ENCODE results near the gene LIMK2. TPM values are rescaled to one million over a fixed set of nuclear protein-coding genes. Genes with fewer than 3 reads are reported as not detected.
A peak's percentile ranks its signal among the peaks of the same experiment; 100 is the strongest.
"Not testable (repeated sequence)": the region's sequence is repeated elsewhere in the genome, so short reads cannot be mapped to it uniquely, and the experiment has no call there.

LIMK2 gene
- total RNA-seq, 1 experiment from 2014 or later: 28.5 TPM

GRCh38 chr22:31224691-31225090 lies 12.6 kb downstream of the LIMK2 start:
- not testable (repeated sequence) for H3K9me3 ChIP-seq (replicated peaks); DNase-seq; H3K4me3 ChIP-seq; H3K27me3 ChIP-seq
- Histone ChIP-seq H3K36me3 (peaks cover 21% of the 10 kb centered on the region), H3K4me1 (peaks cover 44% of the 10 kb centered on the region), H3K27ac (peak overlapping the region; percentile 54)

GRCh38 chr22:31227186-31227585 lies 15.1 kb downstream of the LIMK2 start:
- Histone ChIP-seq H3K27me3 (no peaks in the 10 kb centered on the region), H3K4me3 (no peak overlapping the region), H3K27ac (no peak overlapping the region; the same call in 1 of the 2 replicates), H3K36me3 (peaks cover 15% of the 10 kb centered on the region), H3K4me1 (peaks cover 44% of the 10 kb centered on the region), H3K9me3 (replicated peaks) (no peaks in the 10 kb centered on the region)
- DNase-seq: no peak

- Histone ChIP-seq H3K36me3 (peaks cover 15% of the 10 kb centered on the region), H3K9me3 (replicated peaks) (no peaks in the 10 kb centered on the region), H3K4me1 (peaks cover 26% of the 10 kb centered on the region), H3K27me3 (no peaks in the 10 kb centered on the region), H3K27ac (peak overlapping the region; percentile 55), H3K4me3 (no peak overlapping the region)
- no peak for DNase-seq
These were observed 17.4 kb downstream of the LIMK2 start for GRCh38 chr22:31229402-31230079.

- DNase-seq: no peak
- Histone ChIP-seq H3K4me1 (peaks cover 25% of the 10 kb centered on the region), H3K27me3 (no peaks in the 10 kb centered on the region), H3K4me3 (no peak overlapping the region), H3K27ac (no peak overlapping the region), H3K9me3 (replicated peaks) (no peaks in the 10 kb centered on the region), H3K36me3 (peaks cover 15% of the 10 kb centered on the region)
These were observed 18.2 kb downstream of the LIMK2 start for GRCh38 chr22:31230155-31230870.

- H3K4me1 ChIP-seq: peaks cover 25% of the 10 kb centered on the region
- no peaks in the 10 kb centered on the region for H3K9me3 ChIP-seq (replicated peaks)
- no peak overlapping the region for H3K27ac ChIP-seq
- H3K4me3 ChIP-seq: no peak overlapping the region
- DNase-seq: peak in 1 of 2 experiments; percentile 59
- H3K27me3 ChIP-seq: no peaks in the 10 kb centered on the region
- H3K36me3 ChIP-seq: peaks cover 13% of the 10 kb centered on the region
These were observed 18.9 kb downstream of the LIMK2 start for GRCh38 chr22:31230871-31231621.

- H3K27me3 ChIP-seq: no peaks in the 10 kb centered on the region
- H3K4me1 ChIP-seq: peaks cover 15% of the 10 kb centered on the region
- no peaks in the 10 kb centered on the region for H3K9me3 ChIP-seq (replicated peaks)
- H3K4me3 ChIP-seq: no peak overlapping the region
- no peak overlapping the region for H3K27ac ChIP-seq
- H3K36me3 ChIP-seq: no peaks in the 10 kb centered on the region
- no peak for DNase-seq
These were observed 20.9 kb downstream of the LIMK2 start for GRCh38 chr22:31233001-31233400.

- H3K9me3 ChIP-seq (replicated peaks): no peaks in the 10 kb centered on the region
- H3K36me3 ChIP-seq: no peaks in the 10 kb centered on the region
- H3K27me3 ChIP-seq: no peaks in the 10 kb centered on the region
- no peak for DNase-seq
- H3K4me1 ChIP-seq: no peaks in the 10 kb centered on the region
- H3K27ac ChIP-seq: no peak overlapping the region
- H3K4me3 ChIP-seq: no peak overlapping the region
These were observed 23.0 kb downstream of the LIMK2 start for GRCh38 chr22:31235081-31235480.

GRCh38 chr22:31236044-31236443 lies 23.9 kb downstream of the LIMK2 start:
- not testable (repeated sequence) for DNase-seq; H3K4me3 ChIP-seq; H3K36me3 ChIP-seq; H3K27me3 ChIP-seq; H3K27ac ChIP-seq; H3K4me1 ChIP-seq; H3K9me3 ChIP-seq (replicated peaks)

- DNase-seq: no peak
- no peaks in the 10 kb centered on the region for H3K9me3 ChIP-seq (replicated peaks)
These were observed 26.0 kb downstream of the LIMK2 start for GRCh38 chr22:31238057-31238456.

GRCh38 chr22:31239771-31240370 lies 27.8 kb downstream of the LIMK2 start:
- Histone ChIP-seq H3K9me3 (replicated peaks) (no peaks in the 10 kb centered on the region), H3K36me3 (peaks cover 7% of the 10 kb centered on the region; the same call in 1 of the 2 replicates), H3K4me3 (no peak overlapping the region), H3K27me3 (no peaks in the 10 kb centered on the region), H3K27ac (no peak overlapping the region), H3K4me1 (peaks cover 22% of the 10 kb centered on the region)
- no peak for DNase-seq

More at GRCh38 chr22:31238057-31238456, 26.0 kb downstream of the LIMK2 start:
- H3K4me3 ChIP-seq: no peak overlapping the region
- no peak overlapping the region for H3K27ac ChIP-seq
- peaks cover 5% of the 10 kb centered on the region; the same call in 1 of the 2 replicates for H3K4me1 ChIP-seq
- no peaks in the 10 kb centered on the region for H3K27me3 ChIP-seq
- peaks cover 7% of the 10 kb centered on the region; the same call in 1 of the 2 replicates for H3K36me3 ChIP-seq

- no peak overlapping the region for H3K27ac ChIP-seq
- DNase-seq: no peak
- peaks cover 28% of the 10 kb centered on the region for H3K4me1 ChIP-seq
- H3K4me3 ChIP-seq: no peak overlapping the region
- no peaks in the 10 kb centered on the region for H3K9me3 ChIP-seq (replicated peaks)
- peaks cover 7% of the 10 kb centered on the region; the same call in 1 of the 2 replicates for H3K36me3 ChIP-seq
- no peaks in the 10 kb centered on the region for H3K27me3 ChIP-seq
These were observed 29.1 kb downstream of the LIMK2 start for GRCh38 chr22:31241200-31241599.

- Histone ChIP-seq H3K4me3 (no peak overlapping the region), H3K27ac (no peak overlapping the region), H3K4me1 (peaks cover 28% of the 10 kb centered on the region), H3K36me3 (peaks cover 7% of the 10 kb centered on the region; the same call in 1 of the 2 replicates), H3K27me3 (no peaks in the 10 kb centered on the region), H3K9me3 (replicated peaks) (no peaks in the 10 kb centered on the region)
- no peak for DNase-seq
These were observed 29.8 kb downstream of the LIMK2 start for GRCh38 chr22:31241936-31242335.

- H3K36me3 ChIP-seq: peaks cover 7% of the 10 kb centered on the region; the same call in 1 of the 2 replicates
- peak overlapping the region; percentile 92 for H3K27ac ChIP-seq
- H3K27me3 ChIP-seq: no peaks in the 10 kb centered on the region
- no peak overlapping the region for H3K4me3 ChIP-seq
- H3K9me3 ChIP-seq (replicated peaks): no peaks in the 10 kb centered on the region
- peak; percentile 31 to 39 for DNase-seq
- peaks cover 28% of the 10 kb centered on the region for H3K4me1 ChIP-seq
These were observed 31.4 kb downstream of the LIMK2 start for GRCh38 chr22:31243339-31244045.

Data from SJCRH30 (cell line).